Measurements from ENCODE around the gene GGN.
"Not testable (repeated sequence)": the region's sequence is repeated elsewhere in the genome, so short reads cannot be mapped to it uniquely, and the experiment has no call there.

The GGN gene

GRCh38 chr19:38362946-38363688 is 24.7 kb downstream of the GGN start:
- in situ Hi-C loops (cut with MboI; ENCODE audit: low sequenced_read_pairs): not testable (repeated sequence)

- in situ Hi-C loops (cut with MboI; ENCODE audit: low sequenced_read_pairs): no loop called here
Measured at GRCh38 chr19:38362076-38362945, 25.5 kb downstream of the GGN start.

GRCh38 chr19:38361633-38362075 is 26.2 kb downstream of the GGN start:
- in situ Hi-C loops (cut with MboI; ENCODE audit: low sequenced_read_pairs): no loop called here

GRCh38 chr19:38360839-38361631 is 26.8 kb downstream of the GGN start:
- in situ Hi-C loops (cut with MboI; ENCODE audit: low sequenced_read_pairs): no loop called here

- in situ Hi-C loops (cut with MboI; ENCODE audit: low sequenced_read_pairs): no loop called here
Measured at GRCh38 chr19:38360351-38360750, 27.5 kb downstream of the GGN start.

GRCh38 chr19:38359242-38360021 is 28.4 kb downstream of the GGN start:
- in situ Hi-C loops (cut with MboI; ENCODE audit: low sequenced_read_pairs): no loop called here

GRCh38 chr19:38358071-38358470 is 29.8 kb downstream of the GGN start:
- in situ Hi-C loops (cut with MboI; ENCODE audit: low sequenced_read_pairs): no loop called here

- in situ Hi-C loops (cut with MboI; ENCODE audit: low sequenced_read_pairs): no loop called here
Measured at GRCh38 chr19:38355728-38356725, 31.8 kb downstream of the GGN start.

- in situ Hi-C loops (cut with MboI; ENCODE audit: low sequenced_read_pairs): no loop called here
Measured at GRCh38 chr19:38352611-38353010, 35.2 kb downstream of the GGN start.

- in situ Hi-C loops (cut with MboI; ENCODE audit: low sequenced_read_pairs): no loop called here
Measured at GRCh38 chr19:38351865-38352395, 35.9 kb downstream of the GGN start.

- in situ Hi-C loops (cut with MboI; ENCODE audit: low sequenced_read_pairs): no loop called here
Measured at GRCh38 chr19:38350883-38351282, 37.0 kb downstream of the GGN start.

- in situ Hi-C loops (cut with MboI; ENCODE audit: low sequenced_read_pairs): no loop called here
Measured at GRCh38 chr19:38346837-38347236, 41.0 kb downstream of the GGN start.

- in situ Hi-C loops (cut with MboI; ENCODE audit: low sequenced_read_pairs): no loop called here
Measured at GRCh38 chr19:38340927-38341326, 46.9 kb downstream of the GGN start.

- in situ Hi-C loops (cut with MboI; ENCODE audit: low sequenced_read_pairs): not testable (repeated sequence)
Measured at GRCh38 chr19:38339011-38339410, 48.8 kb downstream of the GGN start.

GRCh38 chr19:38337360-38337653 is 50.5 kb downstream of the GGN start:
- in situ Hi-C loops (cut with MboI; ENCODE audit: low sequenced_read_pairs): no loop called here

GRCh38 chr19:38336638-38337359 is 51.0 kb downstream of the GGN start:
- in situ Hi-C loops (cut with MboI; ENCODE audit: low sequenced_read_pairs): no loop called here

- in situ Hi-C loops (cut with MboI; ENCODE audit: low sequenced_read_pairs): no loop called here
Measured at GRCh38 chr19:38335949-38336637, 51.7 kb downstream of the GGN start.

All from hTERT RPE-1 (cell line).